GM19193 (cell line): ENCODE results near the gene ADAMTS12.

Experiments used
- POLR2A ChIP-seq: IDR thresholded peaks from 4 replicates; pipeline ENCODE4 v1.6.1; 2011; ENCODE audit not compliant: insufficient read depth, insufficient read length; ENCODE audit errors: extremely low read depth

ADAMTS12 gene

GRCh38 chr5:33579152-33579551, 312.6 kb downstream of the ADAMTS12 start:
- TF ChIP-seq POLR2A = no peak

GRCh38 chr5:33576726-33577590, 314.8 kb downstream of the ADAMTS12 start:
- no peak for TF ChIP-seq POLR2A

- TF ChIP-seq POLR2A = no peak
Observed at GRCh38 chr5:33565324-33565723, 326.5 kb downstream of the ADAMTS12 start.

- no peak for TF ChIP-seq POLR2A
Observed at GRCh38 chr5:33563983-33564908, 327.5 kb downstream of the ADAMTS12 start.

- no peak for TF ChIP-seq POLR2A
Observed at GRCh38 chr5:33563530-33563929, 328.3 kb downstream of the ADAMTS12 start.

GRCh38 chr5:33558489-33558888, 333.3 kb downstream of the ADAMTS12 start:
- no peak for TF ChIP-seq POLR2A

- no peak for TF ChIP-seq POLR2A
Observed at GRCh38 chr5:33557605-33558004, 334.2 kb downstream of the ADAMTS12 start.

GRCh38 chr5:33556330-33557328, 335.2 kb downstream of the ADAMTS12 start:
- no peak for TF ChIP-seq POLR2A

- no peak for TF ChIP-seq POLR2A
Observed at GRCh38 chr5:33549982-33550567, 341.7 kb downstream of the ADAMTS12 start.

GRCh38 chr5:33539212-33539611, 352.6 kb downstream of the ADAMTS12 start:
- TF ChIP-seq POLR2A = no peak

GRCh38 chr5:33538201-33538600, 353.6 kb downstream of the ADAMTS12 start:
- no peak for TF ChIP-seq POLR2A

- TF ChIP-seq POLR2A = no peak
Observed at GRCh38 chr5:33537240-33537639, 354.6 kb downstream of the ADAMTS12 start.

GRCh38 chr5:33536802-33537201, 355.0 kb downstream of the ADAMTS12 start:
- TF ChIP-seq POLR2A = no peak

GRCh38 chr5:33531824-33532223, 360.0 kb downstream of the ADAMTS12 start:
- no peak for TF ChIP-seq POLR2A
